Choroid plexus epithelial cell (primary cell): Measurements from ENCODE around the gene OR56B1.
"Not testable (repeated sequence)": the region's sequence is repeated elsewhere in the genome, so short reads cannot be mapped to it uniquely, and the experiment has no call there.

ENCODE experiments used
- DNase-seq: peaks from one replicate; pipeline ENCODE4 v3.0.0-alpha.2; 2010; ENCODE audit warnings: low read depth
- H3K4me3 ChIP-seq: 2 replicates; pipeline ENCODE4 v1.5.1; 2011; ENCODE audit warnings: low read depth, mild to moderate bottlenecking, control low read depth, low read length, moderate library complexity
- CTCF ChIP-seq: conservative IDR thresholded peaks from 2 replicates; pipeline ENCODE4 v1.5.1; 2011; ENCODE audit warnings: low read depth, mild to moderate bottlenecking, control low read depth, inconsistent platforms, low read length, moderate library complexity

Gene OR56B1

GRCh38 chr11:5703741-5704536 lies 32.3 kb upstream of the OR56B1 start:
- no peak for TF ChIP-seq CTCF
- no peak for DNase-seq
- H3K4me3 ChIP-seq: no peak overlapping the region

GRCh38 chr11:5705688-5706087 lies 30.6 kb upstream of the OR56B1 start:
- TF ChIP-seq CTCF: no peak
- peak; percentile 24 for DNase-seq
- H3K4me3 ChIP-seq: no peak overlapping the region

GRCh38 chr11:5712507-5712906 lies 23.7 kb upstream of the OR56B1 start:
- H3K4me3 ChIP-seq: no peak overlapping the region
- DNase-seq: peak; percentile 23
- TF ChIP-seq CTCF: peak; percentile 49

GRCh38 chr11:5713695-5714094 lies 22.6 kb upstream of the OR56B1 start:
- no peak for TF ChIP-seq CTCF
- peak; percentile 11 for DNase-seq
- no peak overlapping the region for H3K4me3 ChIP-seq

GRCh38 chr11:5716518-5716917 lies 19.7 kb upstream of the OR56B1 start:
- not testable (repeated sequence) for H3K4me3 ChIP-seq, DNase-seq

GRCh38 chr11:5719703-5720495 lies 16.3 kb upstream of the OR56B1 start:
- peak; percentile 4 for DNase-seq
- no peak for TF ChIP-seq CTCF
- no peak overlapping the region for H3K4me3 ChIP-seq

- DNase-seq: no peak
- no peak overlapping the region for H3K4me3 ChIP-seq
- no peak for TF ChIP-seq CTCF
Measured at GRCh38 chr11:5722622-5723021, 13.6 kb upstream of the OR56B1 start.
